ENCODE results near the gene FBXO42. TPM values are rescaled to one million over a fixed set of nuclear protein-coding genes. Genes with fewer than 3 reads are reported as not detected.
"Not testable (repeated sequence)": the region's sequence is repeated elsewhere in the genome, so short reads cannot be mapped to it uniquely, and the experiment has no call there.

Gene FBXO42
- total and polyA plus RNA-seq, 2 of the 4 experiments (the other 2 are of a cell fraction), result 12.0 to 18.8 TPM

DNA sequence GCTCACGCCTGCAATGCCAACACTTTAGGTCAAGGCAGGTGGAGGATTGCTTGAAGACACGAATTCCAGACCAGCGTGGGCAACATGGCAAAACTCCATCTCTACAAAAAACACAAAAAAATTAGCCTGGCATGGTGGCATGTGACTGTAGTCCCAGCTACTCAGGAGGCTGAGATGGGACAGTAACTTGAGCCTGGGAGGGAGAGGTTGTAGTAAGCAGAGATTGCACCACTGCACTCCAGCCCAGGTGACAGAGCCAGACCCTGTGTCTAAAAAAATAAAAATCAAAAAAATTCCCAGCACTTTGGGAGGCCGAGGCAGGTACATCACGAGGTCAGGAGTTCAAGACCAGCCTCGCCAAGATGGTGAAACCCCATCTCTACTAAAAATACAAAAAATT lies 9.0 kb downstream of the FBXO42 start:
- H3K23ac ChIP-seq (ENCODE audit: low read depth, low read length); H2AFZ ChIP-seq (replicated peaks; ENCODE audit: low read length, poor library complexity); H2BK120ac ChIP-seq (ENCODE audit: low read depth, low read length); intact Hi-C loops (cut with micrococcal nuclease); H3K27me3 ChIP-seq (ENCODE audit: control insufficient read depth, insufficient read depth, low read length); H4K5ac ChIP-seq (ENCODE audit: low read depth, low read length); H2AK9ac ChIP-seq (replicated peaks; ENCODE audit: low read depth, low read length, poor library complexity); dilution Hi-C loops (cut with HindIII; ENCODE audit: low sequenced_read_pairs, unreplicated experiment); H3K27ac ChIP-seq (ENCODE audit: insufficient read depth, low read length); ATAC-seq (ENCODE audit: low read depth); BruUV-seq (replicated peaks); H4K91ac ChIP-seq (ENCODE audit: insufficient read depth, low read depth, low read length); H3K18ac ChIP-seq (ENCODE audit: low read depth, low read length); H3K9me3 ChIP-seq (ENCODE audit: control insufficient read depth, insufficient read depth, low read length); in situ Hi-C loops (cut with MboI; ENCODE audit: low sequenced_read_pairs); DNase-seq; H3K36me3 ChIP-seq (ENCODE audit: control insufficient read depth, insufficient read depth, low read length); CTCF ChIA-PET; H2AK5ac ChIP-seq (ENCODE audit: low read depth, low read length); H2BK5ac ChIP-seq (ENCODE audit: low read depth, low read length, poor library complexity, severe bottlenecking); H3K14ac ChIP-seq (replicated peaks; ENCODE audit: low read depth, low read length); H3K4me1 ChIP-seq (ENCODE audit: control insufficient read depth, insufficient read depth, low read length); H3K4me3 ChIP-seq (ENCODE audit: insufficient read depth, low read depth, low read length); H3K56ac ChIP-seq (ENCODE audit: extremely low read depth, insufficient read depth, low read length); POLR2A ChIA-PET (ENCODE audit: unreplicated experiment); H2BK15ac ChIP-seq (ENCODE audit: low read depth, low read length); H3K4me2 ChIP-seq (ENCODE audit: low read depth, low read length); H4K8ac ChIP-seq (ENCODE audit: low read depth in 2 of 2, low read length in 2 of 2); H3K9me1 ChIP-seq (ENCODE audit: insufficient read depth, low read length); H2BK20ac ChIP-seq (ENCODE audit: low read depth, low read length); H3K9ac ChIP-seq (ENCODE audit: low read depth, low read length); H3K4ac ChIP-seq (ENCODE audit: low read depth, low read length): not testable (repeated sequence)
- WGBS, 2 experiments (ENCODE audit: extremely low coverage in 2 of 2, insufficient read length in 1 of 2), result no CpG with 5 or more reads among the region's 6 CpGs
- Histone ChIP-seq H4K20me1 (ENCODE audit: insufficient read depth, low read length) (peaks cover 62% of the 10 kb centered on the region), H3K79me1 (ENCODE audit: low read depth in 1 of 2, low read length in 2 of 2) (peaks cover 5 to 55% of the 10 kb centered on the region in 2 experiments)

All from IMR-90 (cell line).